Sigmoid colon (tissue), 4 donors: ENCODE measurements around the gene PRIMPOL.

ENCODE experiments used
- EP300 ChIP-seq, 4 donors: sonication (generic); formaldehyde crosslinking; IDR thresholded peaks; one replicate each; pipeline ENCODE4 v1.6.1; 2017; ENCODE audit warnings: antibody characterized with exemption in 4 of 4
- POLR2A ChIP-seq, 2 donors: fragments of 450-650 bp; IDR thresholded peaks; one replicate each; pipeline ENCODE4 v1.6.1; 2016; ENCODE audit warnings: antibody characterized with exemption in 2 of 2, mild to moderate bottlenecking in 2 of 2, moderate library complexity in 2 of 2
- TF ChIP-seq, protein P1 (sequence below), 4 experiments: fragments of 450-650 bp in 3 of 4; fragments of 200-600 bp in 1 of 4; IDR thresholded peaks; one replicate each; pipeline ENCODE4 v1.5.1; 2016 to 2019; ENCODE audit warnings: antibody characterized with exemption in 4 of 4, mild to moderate bottlenecking in 3 of 4, moderate library complexity in 2 of 4

- TF ChIP-seq, protein P1, sequence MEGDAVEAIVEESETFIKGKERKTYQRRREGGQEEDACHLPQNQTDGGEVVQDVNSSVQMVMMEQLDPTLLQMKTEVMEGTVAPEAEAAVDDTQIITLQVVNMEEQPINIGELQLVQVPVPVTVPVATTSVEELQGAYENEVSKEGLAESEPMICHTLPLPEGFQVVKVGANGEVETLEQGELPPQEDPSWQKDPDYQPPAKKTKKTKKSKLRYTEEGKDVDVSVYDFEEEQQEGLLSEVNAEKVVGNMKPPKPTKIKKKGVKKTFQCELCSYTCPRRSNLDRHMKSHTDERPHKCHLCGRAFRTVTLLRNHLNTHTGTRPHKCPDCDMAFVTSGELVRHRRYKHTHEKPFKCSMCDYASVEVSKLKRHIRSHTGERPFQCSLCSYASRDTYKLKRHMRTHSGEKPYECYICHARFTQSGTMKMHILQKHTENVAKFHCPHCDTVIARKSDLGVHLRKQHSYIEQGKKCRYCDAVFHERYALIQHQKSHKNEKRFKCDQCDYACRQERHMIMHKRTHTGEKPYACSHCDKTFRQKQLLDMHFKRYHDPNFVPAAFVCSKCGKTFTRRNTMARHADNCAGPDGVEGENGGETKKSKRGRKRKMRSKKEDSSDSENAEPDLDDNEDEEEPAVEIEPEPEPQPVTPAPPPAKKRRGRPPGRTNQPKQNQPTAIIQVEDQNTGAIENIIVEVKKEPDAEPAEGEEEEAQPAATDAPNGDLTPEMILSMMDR (IDR thresholded peaks at IDR 0.05) = no peak
- TF ChIP-seq POLR2A (IDR thresholded peaks at IDR 0.05) (no peak), EP300 (IDR thresholded peaks at IDR 0.05) (no peak)
These were observed 2.4 kb downstream of the PRIMPOL start for GRCh38 chr4:184651899-184652298.
